NCI-H2196 (cell line): ENCODE results near the gene PLCG2.

Experiments
- DNase-seq: peaks from one replicate; lab custom pipeline; 2025; ENCODE audit not compliant: unreplicated experiment; lab: John Stamatoyannopoulos, UW

Gene PLCG2

DNA sequence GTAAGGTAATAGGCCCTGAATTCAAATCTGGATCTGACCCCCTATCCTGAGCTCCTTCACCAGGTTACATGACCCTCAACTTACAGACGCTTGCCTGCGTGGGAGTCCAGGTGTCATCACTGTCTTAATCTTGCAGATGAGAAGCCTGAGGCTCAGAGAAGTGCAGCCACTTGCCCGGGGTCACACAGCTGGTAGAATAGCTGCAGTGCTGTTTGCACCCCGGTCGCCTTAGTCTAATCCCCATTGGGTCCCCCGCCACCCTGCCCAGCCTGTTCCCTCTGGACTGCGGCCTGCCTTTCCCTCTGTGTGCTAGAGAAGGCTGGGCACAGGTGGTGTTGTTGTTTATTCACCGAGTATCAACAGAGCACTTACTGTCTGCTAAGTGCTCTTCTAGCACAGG lies 125.2 kb downstream of the PLCG2 start:
- no peak for DNase-seq

- DNase-seq = no peak
Measured at GRCh38 chr16:81905277-81905676, 126.2 kb downstream of the PLCG2 start.

GRCh38 chr16:81907681-81908080 lies 128.6 kb downstream of the PLCG2 start:
- no peak for DNase-seq

GRCh38 chr16:81908466-81909262 lies 129.6 kb downstream of the PLCG2 start:
- DNase-seq = no peak

DNA sequence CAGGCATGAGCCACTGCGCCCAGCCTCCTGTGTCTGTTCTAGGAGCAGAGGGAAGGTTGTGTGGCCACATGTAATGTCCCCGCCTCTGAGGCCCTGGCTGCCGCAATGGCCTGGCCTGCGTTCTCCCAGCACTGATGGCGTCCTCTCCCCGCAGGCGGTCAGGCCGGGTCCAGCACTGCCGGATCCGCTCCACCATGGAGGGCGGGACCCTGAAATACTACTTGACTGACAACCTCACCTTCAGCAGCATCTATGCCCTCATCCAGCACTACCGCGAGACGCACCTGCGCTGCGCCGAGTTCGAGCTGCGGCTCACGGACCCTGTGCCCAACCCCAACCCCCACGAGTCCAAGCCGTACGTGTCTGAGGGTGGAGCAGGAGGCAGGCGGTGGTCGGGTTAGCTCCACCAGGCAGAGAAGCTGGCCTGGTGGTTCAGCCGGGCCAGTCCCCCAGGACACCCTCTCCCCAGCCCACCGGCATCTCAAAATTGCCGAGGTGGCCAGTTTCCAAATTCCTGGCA lies 131.3 kb downstream of the PLCG2 start:
- no peak for DNase-seq

- no peak for DNase-seq
Measured at GRCh38 chr16:81912395-81912794, 133.3 kb downstream of the PLCG2 start.

- no peak for DNase-seq
Measured at GRCh38 chr16:81913222-81913621, 134.1 kb downstream of the PLCG2 start.

- DNase-seq = no peak
Measured at GRCh38 chr16:81917375-81917774, 138.3 kb downstream of the PLCG2 start.

- no peak for DNase-seq
Measured at GRCh38 chr16:81918927-81919326, 139.8 kb downstream of the PLCG2 start.

DNA sequence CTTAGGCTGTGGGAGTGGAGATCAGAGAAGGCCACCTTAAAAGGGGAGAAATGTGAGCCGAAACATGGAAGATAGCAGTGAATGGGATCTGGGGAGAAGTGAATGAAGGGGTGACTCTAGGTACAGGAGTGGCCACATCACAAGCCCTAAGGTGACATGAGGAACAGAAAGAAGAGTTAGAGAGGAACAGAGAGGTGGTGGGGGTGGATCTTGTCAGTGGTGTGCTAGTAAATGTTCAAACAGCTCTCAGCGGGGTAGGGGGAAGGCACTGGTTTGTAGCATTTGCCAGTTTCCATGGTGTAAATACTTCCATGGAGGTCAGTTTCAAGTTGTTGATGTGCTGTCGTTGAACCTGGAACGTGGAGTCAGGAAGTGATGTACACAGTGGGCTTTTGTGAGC lies 141.4 kb downstream of the PLCG2 start:
- DNase-seq = no peak

GRCh38 chr16:81921085-81921814 lies 142.2 kb downstream of the PLCG2 start:
- DNase-seq = no peak

GRCh38 chr16:81921843-81922584 lies 142.9 kb downstream of the PLCG2 start:
- no peak for DNase-seq

DNA sequence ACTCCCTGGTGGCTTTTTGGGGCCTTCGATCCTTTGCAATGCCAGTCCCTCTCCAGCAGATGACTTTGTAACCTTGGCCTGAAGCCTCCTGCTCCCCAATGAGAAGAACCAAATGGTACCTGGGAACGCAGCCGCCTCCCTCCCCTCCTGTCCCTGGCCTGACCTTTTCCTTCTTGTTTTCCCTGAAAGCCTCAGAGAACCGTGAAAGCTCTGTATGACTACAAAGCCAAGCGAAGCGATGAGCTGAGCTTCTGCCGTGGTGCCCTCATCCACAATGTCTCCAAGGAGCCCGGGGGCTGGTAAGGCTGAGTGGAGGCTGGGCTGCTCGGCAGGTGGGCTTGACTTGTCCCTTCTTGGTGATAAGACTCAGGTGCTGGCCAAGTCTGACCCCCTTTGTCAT lies 144.2 kb downstream of the PLCG2 start:
- DNase-seq = no peak

- DNase-seq = no peak
Measured at GRCh38 chr16:81925016-81925415, 145.9 kb downstream of the PLCG2 start.

DNA sequence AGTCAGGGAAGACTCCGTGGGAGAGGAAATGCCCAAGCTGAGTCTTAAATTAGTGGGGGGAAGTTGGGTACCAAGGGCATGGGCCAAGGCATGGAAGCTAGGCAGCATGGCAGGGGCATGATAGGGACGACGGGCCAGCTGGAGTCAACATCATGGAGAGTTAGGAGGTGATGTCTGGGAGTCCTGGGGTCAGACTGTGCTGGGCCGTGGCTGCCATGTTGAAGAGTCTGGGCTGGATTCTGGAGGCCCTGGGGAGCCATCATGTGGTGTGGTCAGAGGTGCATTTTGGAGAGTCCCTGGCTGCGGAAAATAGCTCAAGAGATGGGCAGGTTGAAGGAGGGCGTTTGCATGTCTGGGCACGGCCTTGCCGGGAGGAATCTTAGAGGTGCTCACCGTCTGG lies 146.9 kb downstream of the PLCG2 start:
- DNase-seq = no peak

DNA sequence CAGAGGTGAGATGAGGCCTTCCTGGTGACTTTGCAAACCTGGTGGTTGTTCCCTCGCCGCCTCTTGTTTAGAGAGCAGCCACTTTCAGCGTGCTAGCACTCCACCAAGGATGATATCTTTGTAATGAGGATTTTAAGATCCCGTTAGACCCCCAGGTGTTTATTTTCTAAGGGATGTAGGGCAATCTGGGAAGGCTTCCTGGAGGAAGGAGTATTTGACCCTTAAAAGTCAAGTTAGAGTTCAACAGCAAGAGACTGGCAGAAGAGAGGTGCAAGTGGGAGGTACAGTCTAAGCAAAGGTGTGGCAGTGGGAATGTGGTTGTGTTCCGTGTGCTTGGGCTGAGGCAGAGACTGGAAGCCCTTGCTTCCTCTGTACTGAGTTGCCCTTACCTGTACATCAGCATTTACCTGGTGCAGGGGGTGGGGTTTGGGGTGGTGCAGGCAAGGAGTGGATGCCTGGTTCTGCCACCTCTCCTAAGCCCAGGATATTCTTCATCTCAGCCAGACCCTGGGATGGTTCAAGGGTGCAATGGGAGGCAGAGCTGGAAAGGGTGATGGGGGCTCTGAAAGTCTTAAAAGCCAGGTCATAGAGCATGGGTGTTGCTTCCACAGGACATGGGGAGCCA lies 148.6 kb downstream of the PLCG2 start:
- DNase-seq = no peak

DNA sequence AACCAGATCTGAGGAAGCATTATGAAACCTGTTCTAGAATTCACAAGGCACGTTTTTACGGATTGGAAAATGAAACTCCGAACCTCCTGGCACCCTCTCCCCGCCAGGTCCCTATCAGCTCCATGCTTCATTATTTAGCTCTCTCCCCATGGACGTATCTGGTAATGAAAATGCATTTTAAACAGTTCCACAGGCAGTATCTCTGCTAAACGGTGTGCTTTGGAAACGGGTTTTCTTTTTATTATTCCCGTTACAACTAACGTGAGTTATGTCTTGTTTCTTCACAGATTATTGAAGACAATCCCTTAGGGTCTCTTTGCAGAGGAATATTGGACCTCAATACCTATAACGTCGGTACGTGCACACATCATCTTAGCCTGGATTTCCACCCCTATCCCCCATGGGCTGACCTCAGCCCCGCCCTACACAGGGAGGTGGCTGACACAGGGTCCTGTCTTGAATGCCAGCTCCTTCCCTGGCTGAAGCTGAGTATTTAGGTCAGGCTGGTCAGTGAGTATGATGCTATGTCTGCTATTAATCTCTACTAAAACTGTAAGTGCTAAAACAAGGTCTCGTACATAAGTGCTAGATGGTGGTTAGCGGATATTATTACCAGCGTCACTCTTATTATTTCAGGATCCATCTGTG lies 149.3 kb downstream of the PLCG2 start:
- no peak for DNase-seq

DNA sequence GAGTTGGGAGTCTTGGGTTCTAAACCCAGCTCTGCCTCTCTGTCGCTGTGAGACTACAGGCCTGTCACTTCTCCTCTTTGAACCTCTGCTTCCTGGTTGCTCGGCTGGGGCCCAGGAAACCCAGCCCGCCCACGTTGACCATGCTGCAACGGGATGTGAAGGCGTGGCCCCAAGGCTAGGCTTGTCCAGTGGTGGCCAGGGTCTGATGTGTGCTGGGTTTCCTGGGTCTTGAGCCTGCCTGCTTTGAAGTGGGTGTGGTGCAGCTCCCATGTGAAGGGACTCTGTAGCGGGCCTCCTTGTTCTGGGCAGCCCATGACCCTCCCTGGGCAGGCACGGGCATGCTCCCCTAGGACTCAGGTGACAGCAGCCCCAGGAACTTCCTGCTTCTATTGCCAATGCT lies 149.9 kb downstream of the PLCG2 start:
- peak; percentile 37 for DNase-seq

DNA sequence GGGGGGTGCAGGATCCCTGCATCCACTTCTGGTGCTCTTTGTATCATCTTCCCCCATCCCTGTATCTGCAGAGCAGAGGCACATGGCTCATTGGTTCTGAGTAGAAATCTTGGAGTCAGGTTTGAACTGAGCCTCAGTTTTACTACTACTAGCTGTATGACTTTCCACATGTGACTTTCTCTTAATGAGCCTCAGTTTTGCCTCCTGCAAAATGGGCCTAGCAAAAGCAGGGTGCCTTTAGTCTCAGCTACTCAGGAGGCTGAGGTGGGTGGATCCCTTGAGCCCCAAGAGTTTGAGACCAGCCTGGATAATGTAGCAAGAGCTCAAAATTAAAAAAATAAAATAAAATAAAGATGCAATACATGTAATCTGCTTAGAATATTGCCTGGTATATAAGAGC lies 150.8 kb downstream of the PLCG2 start:
- no peak for DNase-seq

- no peak for DNase-seq
Measured at GRCh38 chr16:81931927-81932326, 152.8 kb downstream of the PLCG2 start.

DNA sequence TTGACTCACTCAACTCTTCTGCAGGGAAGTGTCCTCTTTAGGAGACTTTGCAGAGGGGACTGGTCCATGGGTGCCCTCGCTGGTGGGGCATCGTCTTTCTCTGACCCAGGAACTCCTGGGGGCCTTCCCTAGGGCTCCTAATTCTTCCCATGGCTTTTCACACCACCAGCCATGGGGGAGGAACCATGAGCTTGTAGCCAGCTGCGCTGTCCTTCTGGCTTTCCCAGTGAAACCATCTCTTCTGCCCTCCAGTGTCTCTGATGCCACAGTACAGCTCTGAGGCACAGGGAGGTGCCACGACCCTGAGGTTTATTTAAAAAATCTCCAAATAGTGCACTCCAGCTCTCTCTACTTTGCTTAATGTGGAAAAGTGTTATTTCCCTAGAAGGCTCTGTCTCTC lies 153.6 kb downstream of the PLCG2 start:
- DNase-seq = no peak
